ENCODE measurements around the gene AOPEP. TPM values are rescaled to one million over a fixed set of nuclear protein-coding genes. Genes with fewer than 3 reads are reported as not detected.

Gene AOPEP, protein sequence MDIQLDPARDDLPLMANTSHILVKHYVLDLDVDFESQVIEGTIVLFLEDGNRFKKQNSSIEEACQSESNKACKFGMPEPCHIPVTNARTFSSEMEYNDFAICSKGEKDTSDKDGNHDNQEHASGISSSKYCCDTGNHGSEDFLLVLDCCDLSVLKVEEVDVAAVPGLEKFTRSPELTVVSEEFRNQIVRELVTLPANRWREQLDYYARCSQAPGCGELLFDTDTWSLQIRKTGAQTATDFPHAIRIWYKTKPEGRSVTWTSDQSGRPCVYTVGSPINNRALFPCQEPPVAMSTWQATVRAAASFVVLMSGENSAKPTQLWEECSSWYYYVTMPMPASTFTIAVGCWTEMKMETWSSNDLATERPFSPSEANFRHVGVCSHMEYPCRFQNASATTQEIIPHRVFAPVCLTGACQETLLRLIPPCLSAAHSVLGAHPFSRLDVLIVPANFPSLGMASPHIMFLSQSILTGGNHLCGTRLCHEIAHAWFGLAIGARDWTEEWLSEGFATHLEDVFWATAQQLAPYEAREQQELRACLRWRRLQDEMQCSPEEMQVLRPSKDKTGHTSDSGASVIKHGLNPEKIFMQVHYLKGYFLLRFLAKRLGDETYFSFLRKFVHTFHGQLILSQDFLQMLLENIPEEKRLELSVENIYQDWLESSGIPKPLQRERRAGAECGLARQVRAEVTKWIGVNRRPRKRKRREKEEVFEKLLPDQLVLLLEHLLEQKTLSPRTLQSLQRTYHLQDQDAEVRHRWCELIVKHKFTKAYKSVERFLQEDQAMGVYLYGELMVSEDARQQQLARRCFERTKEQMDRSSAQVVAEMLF
- total RNA-seq = 10 to 100 TPM; 21.3 to 43.6 TPM

DNA sequence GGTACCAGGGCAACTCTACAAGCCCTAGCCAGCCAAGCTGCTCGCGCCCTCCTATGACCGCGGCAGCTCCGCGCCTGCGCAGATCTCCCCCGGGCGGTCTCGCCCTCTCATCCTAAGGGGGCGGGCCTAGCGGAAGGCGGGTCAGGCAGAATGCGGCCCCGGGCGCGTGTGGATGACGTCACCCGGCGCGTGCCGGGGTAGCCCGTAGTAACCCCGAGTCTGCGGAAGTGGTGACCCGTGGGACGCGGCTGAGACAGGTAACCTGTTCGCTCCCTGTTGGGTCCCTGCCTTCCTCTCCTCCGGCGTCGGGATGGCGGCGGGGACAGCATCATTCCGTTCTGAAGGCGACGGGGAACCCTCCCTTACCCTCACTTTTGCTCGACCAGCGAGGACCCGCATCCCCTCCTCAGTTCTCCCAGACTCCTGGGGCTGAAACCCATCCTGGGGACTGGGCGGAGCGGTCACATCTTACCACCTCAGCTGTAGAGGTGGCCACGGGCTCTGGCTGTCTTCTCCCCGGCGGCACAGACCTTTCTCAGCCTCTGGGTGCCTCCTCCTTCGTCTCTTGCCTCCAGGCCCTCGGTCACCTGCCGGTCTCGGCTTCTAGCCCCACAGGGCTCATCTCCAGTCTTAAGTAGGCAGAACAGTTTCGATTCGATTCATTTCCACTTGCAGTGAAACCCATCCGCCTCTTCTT is at the start of gene AOPEP:
TSS of gene AOPEP (plus strand) at position 205 of the 697 bp plus-strand sequence. CDS start 33,085 bp downstream, outside the sequence.

Small RNA genes within 50 kb of the gene (small RNA-seq; reads per million reads assigned to genes)
- gene MIR2278 = 1.5 to 4.9 reads per million in 2 donors
- 6,628 to 9,292 reads per million in 2 donors for gene MIR23B
- gene MIR27B = 7,901 to 8,464 reads per million in 2 donors
- gene MIR3074 = 0 reads per million in 2 donors
- 0 to 0.26 reads per million in 2 donors for gene MIR6081

Other genes starting within 250 kb of the AOPEP start
- gene PCAT7, start 171.6 kb upstream of the AOPEP start, total RNA-seq = under 1 TPM in 1 of 2 donors, not detected in 1; under 0.01 TPM
- not detected for gene FBP2, start 132.9 kb upstream of the AOPEP start, total RNA-seq
- under 1 TPM in 1 of 2 donors, not detected in 1; under 0.01 TPM for gene FBP1, start 87.2 kb upstream of the AOPEP start, total RNA-seq